Measurements from ENCODE around the gene GRK7.

Gene GRK7

GRCh38 chr3:141724186-141724585 is 39.0 kb upstream of the GRK7 start:
- no peak for DNase-seq
- H3K4me3 ChIP-seq (ENCODE audit: low read depth, low read length) = no peak overlapping the region
- H3K36me3 ChIP-seq = no peaks in the 10 kb centered on the region
- H3K27ac ChIP-seq = no peak overlapping the region
- no peaks in the 10 kb centered on the region for H3K9me3 ChIP-seq (ENCODE audit: severe bottlenecking)
- no peaks in the 10 kb centered on the region for H3K27me3 ChIP-seq (ENCODE audit: insufficient read depth, low read depth, severe bottlenecking)
- no peak for TF ChIP-seq CTCF (IDR thresholded peaks at IDR 0.05; ENCODE audit: low read depth, low read length)

- H3K36me3 ChIP-seq = no peaks in the 10 kb centered on the region
- TF ChIP-seq CTCF (IDR thresholded peaks at IDR 0.05; ENCODE audit: low read depth, low read length) = no peak
- DNase-seq = no peak
- H3K27ac ChIP-seq = no peak overlapping the region
- no peak overlapping the region for H3K4me3 ChIP-seq (ENCODE audit: low read depth, low read length)
- H3K27me3 ChIP-seq (ENCODE audit: insufficient read depth, low read depth, severe bottlenecking) = no peaks in the 10 kb centered on the region
- no peaks in the 10 kb centered on the region for H3K9me3 ChIP-seq (ENCODE audit: severe bottlenecking)
Measured at GRCh38 chr3:141725036-141725435, 38.2 kb upstream of the GRK7 start.

GRCh38 chr3:141726483-141726882 is 36.7 kb upstream of the GRK7 start:
- no peaks in the 10 kb centered on the region for H3K36me3 ChIP-seq
- no peaks in the 10 kb centered on the region for H3K27me3 ChIP-seq (ENCODE audit: insufficient read depth, low read depth, severe bottlenecking)
- no peak overlapping the region for H3K4me3 ChIP-seq (ENCODE audit: low read depth, low read length)

GRCh38 chr3:141728355-141728892 is 34.8 kb upstream of the GRK7 start:
- no peak for TF ChIP-seq CTCF (IDR thresholded peaks at IDR 0.05; ENCODE audit: low read depth, low read length)
- DNase-seq = no peak
- Histone ChIP-seq H3K27me3 (ENCODE audit: insufficient read depth, low read depth, severe bottlenecking) (no peaks in the 10 kb centered on the region), H3K36me3 (no peaks in the 10 kb centered on the region), H3K9me3 (ENCODE audit: severe bottlenecking) (no peaks in the 10 kb centered on the region), H3K4me3 (ENCODE audit: low read depth, low read length) (no peak overlapping the region), H3K27ac (no peak overlapping the region)

More at GRCh38 chr3:141726483-141726882, 36.7 kb upstream of the GRK7 start:
- H3K27ac ChIP-seq = no peak overlapping the region
- no peaks in the 10 kb centered on the region for H3K9me3 ChIP-seq (ENCODE audit: severe bottlenecking)
- TF ChIP-seq CTCF (IDR thresholded peaks at IDR 0.05; ENCODE audit: low read depth, low read length) = no peak
- DNase-seq = no peak

GRCh38 chr3:141729240-141729639 is 34.0 kb upstream of the GRK7 start:
- Histone ChIP-seq H3K27ac (no peak overlapping the region), H3K9me3 (ENCODE audit: severe bottlenecking) (no peaks in the 10 kb centered on the region), H3K4me3 (ENCODE audit: low read depth, low read length) (no peak overlapping the region), H3K27me3 (ENCODE audit: insufficient read depth, low read depth, severe bottlenecking) (no peaks in the 10 kb centered on the region), H3K36me3 (no peaks in the 10 kb centered on the region)
- TF ChIP-seq CTCF (IDR thresholded peaks at IDR 0.05; ENCODE audit: low read depth, low read length) = no peak
- no peak for DNase-seq

- H3K36me3 ChIP-seq = no peaks in the 10 kb centered on the region
- no peak overlapping the region for H3K4me3 ChIP-seq (ENCODE audit: low read depth, low read length)
- no peak overlapping the region for H3K27ac ChIP-seq
- no peak for TF ChIP-seq CTCF (IDR thresholded peaks at IDR 0.05; ENCODE audit: low read depth, low read length)
- H3K9me3 ChIP-seq (ENCODE audit: severe bottlenecking) = no peaks in the 10 kb centered on the region
- no peak for DNase-seq
- no peaks in the 10 kb centered on the region for H3K27me3 ChIP-seq (ENCODE audit: insufficient read depth, low read depth, severe bottlenecking)
Measured at GRCh38 chr3:141735176-141735575, 28.0 kb upstream of the GRK7 start.
